ENCODE measurements around the gene ZNF148.

Gene ZNF148

GRCh38 chr3:125386811-125387210, 11.7 kb upstream of the ZNF148 start:
- no peak for ATAC-seq
- DNase-seq (ENCODE audit: low spot score in 2 of 2): no peak
- Mint-ChIP-seq H3K27ac (no peak overlapping the region), H3K4me1 (peaks cover 13% of the 10 kb centered on the region), H3K36me3 (no peaks in the 10 kb centered on the region), H3K9me3 (no peaks in the 10 kb centered on the region), H3K4me3 (no peak overlapping the region)

DNA sequence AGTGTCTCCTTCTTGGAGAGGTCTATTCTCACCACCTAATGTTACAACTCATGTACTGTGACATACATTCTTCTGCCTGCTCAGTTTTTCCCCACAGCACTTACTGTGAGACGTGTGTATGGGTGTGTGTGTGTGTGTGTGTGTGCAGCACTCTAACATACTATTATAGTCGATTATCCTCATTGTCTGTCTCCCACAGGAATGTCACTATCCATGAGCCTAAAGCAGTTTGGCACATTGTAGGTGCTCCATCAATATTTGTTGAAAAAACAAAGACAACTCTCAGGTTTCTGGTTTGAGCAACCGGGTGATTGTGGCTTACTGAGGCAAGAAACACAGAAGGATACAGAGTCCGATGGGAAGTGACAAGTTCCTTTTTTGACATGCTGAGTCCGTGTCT, 8.6 kb upstream of the ZNF148 start:
- Mint-ChIP-seq H3K9me3 (no peaks in the 10 kb centered on the region), H3K27ac (no peak overlapping the region), H3K4me1 (peaks cover 9% of the 10 kb centered on the region), H3K4me3 (no peak overlapping the region), H3K36me3 (no peaks in the 10 kb centered on the region)
- ATAC-seq (no peak), DNase-seq (ENCODE audit: low spot score in 2 of 2) (no peak)

DNA sequence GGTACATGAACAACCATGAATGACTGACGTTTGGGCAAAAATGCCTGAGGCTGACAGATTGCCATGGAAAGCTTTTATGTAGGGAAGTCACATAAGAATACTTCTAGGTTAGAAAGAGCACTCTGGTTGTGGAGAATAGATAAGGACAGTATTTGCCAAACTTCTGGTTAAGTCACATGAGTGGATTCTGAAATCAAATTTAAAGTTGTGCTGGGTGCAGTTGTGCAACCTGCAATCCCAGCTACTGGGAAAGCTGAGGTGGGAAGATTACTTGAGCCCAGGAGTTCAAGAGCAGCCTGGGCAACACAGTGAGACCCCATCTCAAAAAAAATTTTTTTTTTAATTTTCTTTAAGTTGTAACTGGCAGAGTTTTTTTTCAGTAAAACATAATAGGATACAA, 7.2 kb upstream of the ZNF148 start:
- peaks cover 9% of the 10 kb centered on the region for H3K4me1 Mint-ChIP-seq
- H3K4me3 Mint-ChIP-seq: no peak overlapping the region
- no peak for DNase-seq (ENCODE audit: low spot score in 2 of 2)
- no peaks in the 10 kb centered on the region for H3K36me3 Mint-ChIP-seq
- ATAC-seq: no peak
- no peak overlapping the region for H3K27ac Mint-ChIP-seq
- no peaks in the 10 kb centered on the region for H3K9me3 Mint-ChIP-seq

DNA sequence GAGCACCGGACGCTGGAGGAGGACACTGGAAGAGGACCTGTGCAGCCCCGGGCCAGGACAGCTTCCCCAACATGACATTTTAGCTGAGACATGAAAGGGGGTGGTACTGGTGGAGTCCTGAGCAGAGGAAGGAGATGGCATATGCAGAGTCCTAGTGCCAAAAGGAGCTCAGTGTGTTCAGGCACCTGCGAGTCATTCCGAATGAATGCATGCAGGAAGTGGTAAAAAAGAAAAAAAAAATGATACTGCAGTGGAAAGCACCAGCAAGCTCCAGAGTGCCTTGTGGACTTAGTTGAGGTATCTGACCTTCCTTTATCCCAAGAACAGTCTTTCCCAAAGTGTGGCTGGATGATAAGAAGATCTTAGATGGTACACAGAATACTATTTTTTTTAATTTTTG, 6.6 kb upstream of the ZNF148 start:
- peak; percentile 84 for ATAC-seq
- Mint-ChIP-seq H3K9me3 (no peaks in the 10 kb centered on the region), H3K36me3 (no peaks in the 10 kb centered on the region), H3K27ac (no peak overlapping the region), H3K4me3 (no peak overlapping the region), H3K4me1 (peaks cover 9% of the 10 kb centered on the region)
- DNase-seq (ENCODE audit: low spot score in 2 of 2): peak; percentile 6 to 53

DNA sequence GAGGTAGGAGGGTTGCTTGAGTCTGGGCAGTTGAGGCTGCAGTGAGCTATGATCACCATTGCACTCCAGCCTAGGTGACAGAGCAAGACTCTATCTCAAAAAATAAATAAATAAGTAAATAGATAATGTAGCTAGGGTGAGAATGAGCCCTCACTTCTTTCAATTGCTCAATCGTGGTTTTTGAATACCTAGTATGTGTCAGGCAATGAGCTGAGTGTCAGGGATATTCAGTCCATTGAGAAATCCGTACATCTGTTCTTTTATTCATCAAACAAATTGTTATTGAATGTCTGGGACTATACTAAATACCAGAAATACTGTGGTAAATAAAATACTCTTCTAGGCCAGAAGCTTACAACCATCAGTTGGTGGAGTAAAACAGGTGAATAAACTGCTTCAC, 6.2 kb upstream of the ZNF148 start:
- ATAC-seq (peak; percentile 64), DNase-seq (ENCODE audit: low spot score in 2 of 2) (no peak)
- H3K4me3 Mint-ChIP-seq: no peak overlapping the region

GRCh38 chr3:125379483-125379882, 4.4 kb upstream of the ZNF148 start:
- peaks cover 21% of the 10 kb centered on the region for H3K4me1 Mint-ChIP-seq
- peaks cover 14% of the 10 kb centered on the region for H3K36me3 Mint-ChIP-seq
- H3K27ac Mint-ChIP-seq: no peak overlapping the region
- H3K9me3 Mint-ChIP-seq: no peaks in the 10 kb centered on the region
- DNase-seq (ENCODE audit: low spot score in 2 of 2) (no peak), ATAC-seq (no peak)
- no peak overlapping the region for H3K4me3 Mint-ChIP-seq

More for the DNA sequence above, 6.2 kb upstream of the ZNF148 start:
- Mint-ChIP-seq H3K4me1 (peaks cover 9% of the 10 kb centered on the region), H3K36me3 (no peaks in the 10 kb centered on the region), H3K9me3 (no peaks in the 10 kb centered on the region), H3K27ac (no peak overlapping the region)

DNA sequence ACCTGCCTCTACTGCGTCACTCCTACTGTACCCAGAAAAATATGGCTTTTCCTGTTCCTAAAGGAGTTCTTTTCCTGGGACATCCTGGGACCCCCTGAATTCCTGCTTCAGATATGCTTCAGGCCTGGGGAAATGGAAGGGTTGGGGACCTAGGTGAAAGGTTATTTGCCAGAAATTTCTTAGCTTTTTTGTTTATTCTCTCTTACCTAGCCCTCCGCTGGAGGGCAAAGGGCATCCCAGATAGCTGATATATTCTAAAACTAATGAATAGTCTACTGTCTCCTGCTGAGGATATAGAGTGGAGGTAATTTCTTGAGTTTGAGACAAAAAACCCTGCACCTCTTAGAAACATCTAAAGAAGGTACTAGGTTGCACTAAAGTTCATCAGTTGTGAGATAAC, 3.6 kb upstream of the ZNF148 start:
- Mint-ChIP-seq H3K4me1 (peaks cover 29% of the 10 kb centered on the region), H3K36me3 (peaks cover 15% of the 10 kb centered on the region), H3K4me3 (no peak overlapping the region), H3K27ac (no peak overlapping the region), H3K9me3 (no peaks in the 10 kb centered on the region)
- no peak for ATAC-seq
- no peak for DNase-seq (ENCODE audit: low spot score in 2 of 2)

DNA sequence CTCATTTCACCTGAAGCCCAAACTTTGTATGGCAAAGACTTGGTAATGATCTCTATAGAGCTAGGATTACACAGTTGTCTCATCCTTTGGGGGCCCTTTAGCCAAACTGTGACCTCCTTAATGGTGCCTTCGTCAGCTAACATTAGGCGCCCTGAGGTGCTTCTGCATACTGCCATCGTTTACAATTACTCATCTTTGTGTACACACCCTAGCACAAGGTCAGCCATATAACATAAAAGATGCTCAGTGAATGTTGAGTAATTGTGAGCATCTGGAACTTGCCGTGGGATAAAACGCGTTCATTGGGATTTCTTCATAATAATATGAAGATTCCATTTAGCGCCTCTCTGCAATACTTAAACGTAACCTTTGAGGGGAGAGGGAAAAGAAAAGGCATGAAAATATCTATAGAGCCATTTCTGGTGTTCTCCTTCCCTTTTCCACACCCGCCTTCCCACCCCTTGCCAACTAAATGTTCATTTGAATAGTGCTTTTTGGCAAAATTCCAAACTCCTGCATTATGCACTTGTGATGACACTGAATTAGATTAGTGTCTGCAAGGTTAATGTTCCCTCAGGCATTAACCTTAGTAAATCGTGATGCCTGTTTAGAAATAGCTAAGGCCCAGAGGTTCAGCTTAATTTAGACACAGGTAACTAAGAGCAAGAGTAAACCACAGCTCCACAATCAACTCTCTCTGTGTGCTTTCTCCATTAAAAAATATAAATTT, 990 bp upstream of the ZNF148 start:
- peaks cover 37% of the 10 kb centered on the region for H3K4me1 Mint-ChIP-seq
- no peaks in the 10 kb centered on the region for H3K9me3 Mint-ChIP-seq
- no peak for DNase-seq (ENCODE audit: low spot score in 2 of 2)
- no peak for ATAC-seq
- peak overlapping the region; percentile 99 for H3K27ac Mint-ChIP-seq
- peak overlapping the region; percentile 92 for H3K4me3 Mint-ChIP-seq
- peaks cover 32% of the 10 kb centered on the region for H3K36me3 Mint-ChIP-seq

DNA sequence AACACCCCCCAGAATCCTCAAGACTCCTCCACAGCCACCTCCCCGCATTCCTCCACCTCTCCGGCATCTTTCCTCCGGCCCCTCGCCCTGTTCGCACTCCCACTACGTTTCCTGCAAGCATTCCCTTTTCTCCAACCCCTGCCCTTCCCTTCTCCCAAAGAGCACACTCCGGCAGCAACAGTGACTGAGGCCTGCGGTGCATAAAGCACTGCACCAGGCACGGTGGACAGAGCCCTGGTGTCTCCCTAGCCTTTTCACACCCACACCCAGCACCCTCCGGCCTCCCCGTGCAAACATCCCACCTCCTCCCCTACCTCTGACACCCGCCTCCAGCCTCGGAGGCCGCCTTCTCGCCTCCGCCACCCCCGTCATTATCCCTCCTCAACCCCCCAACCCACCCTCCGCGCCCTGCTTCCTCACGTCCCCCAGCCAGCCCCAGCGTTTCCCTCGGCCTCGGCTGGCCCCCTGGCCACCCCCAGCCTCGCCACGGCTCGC, 577 bp downstream of the ZNF148 start:
- peak; percentile 58 for ATAC-seq
- H3K27ac Mint-ChIP-seq: peak overlapping the region; percentile 99
- peak; percentile 6 to 74 for DNase-seq (ENCODE audit: low spot score in 2 of 2)
- H3K9me3 Mint-ChIP-seq: no peaks in the 10 kb centered on the region
- H3K36me3 Mint-ChIP-seq: peaks cover 35% of the 10 kb centered on the region
- peaks cover 50% of the 10 kb centered on the region for H3K4me1 Mint-ChIP-seq
- peak overlapping the region; percentile 92 for H3K4me3 Mint-ChIP-seq

DNA sequence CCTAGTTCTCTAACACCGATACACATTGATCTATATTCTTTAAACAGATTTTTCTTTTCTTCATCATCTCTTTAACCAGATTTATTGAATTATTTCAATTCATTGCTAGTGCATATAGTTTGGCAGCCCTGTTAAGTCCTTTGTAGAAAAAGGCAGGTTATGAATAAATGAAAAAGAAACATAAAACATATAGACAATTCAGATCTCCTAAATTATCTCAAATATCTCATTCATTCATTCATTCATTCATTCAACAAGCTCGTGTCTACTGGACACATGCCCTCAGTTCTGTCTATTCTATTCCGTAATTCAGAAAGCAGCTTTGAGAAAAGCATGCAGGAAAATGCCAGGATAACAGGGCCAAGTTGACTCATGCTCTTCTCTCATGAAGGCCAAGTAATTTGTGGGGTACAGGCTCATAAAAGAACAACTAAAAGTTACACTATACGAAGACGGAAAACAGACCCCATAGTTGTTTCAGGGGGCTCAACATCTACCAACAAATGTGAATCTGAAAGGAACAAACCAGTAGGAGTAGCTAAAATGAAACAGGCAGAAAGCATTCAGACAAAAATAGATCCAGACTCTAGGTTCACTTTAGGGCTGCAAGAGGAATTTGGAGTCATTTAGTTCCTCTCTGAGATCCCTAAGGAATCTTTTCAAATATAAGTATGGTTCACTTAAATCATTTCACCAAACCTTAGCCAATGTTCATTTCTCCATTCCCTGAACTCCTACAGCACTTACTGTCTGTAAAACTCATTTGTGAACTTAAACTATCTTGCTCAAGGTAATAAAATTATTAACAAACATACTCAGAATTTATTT, 7.5 kb downstream of the ZNF148 start:
- Mint-ChIP-seq H3K27ac (no peak overlapping the region), H3K4me3 (no peak overlapping the region), H3K9me3 (no peaks in the 10 kb centered on the region), H3K36me3 (peaks cover 31% of the 10 kb centered on the region), H3K4me1 (peaks cover 72% of the 10 kb centered on the region)
- no peak for ATAC-seq
- no peak for DNase-seq (ENCODE audit: low spot score in 2 of 2)

DNA sequence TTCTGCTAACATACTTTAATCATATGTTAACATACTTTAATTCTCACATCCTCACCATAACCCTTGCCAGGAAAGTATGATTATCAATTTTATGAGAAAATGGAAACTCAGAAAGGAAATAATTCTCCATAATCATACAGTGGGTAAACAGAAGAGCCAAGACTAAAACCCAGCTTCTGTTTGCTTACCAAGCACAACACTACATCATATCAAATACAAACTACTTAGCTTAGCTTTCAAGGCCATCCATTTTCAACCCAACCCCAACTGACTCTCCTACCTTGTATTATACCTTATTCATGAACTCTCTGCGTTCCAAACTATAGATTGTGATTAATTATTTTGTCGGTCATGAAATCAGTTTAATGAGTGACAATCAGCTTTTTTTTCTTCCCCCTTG, 9.0 kb downstream of the ZNF148 start:
- Mint-ChIP-seq H3K4me3 (no peak overlapping the region), H3K9me3 (no peaks in the 10 kb centered on the region), H3K27ac (no peak overlapping the region), H3K36me3 (peaks cover 16% of the 10 kb centered on the region), H3K4me1 (peaks cover 75% of the 10 kb centered on the region)
- ATAC-seq (no peak), DNase-seq (ENCODE audit: low spot score in 2 of 2) (no peak)

DNA sequence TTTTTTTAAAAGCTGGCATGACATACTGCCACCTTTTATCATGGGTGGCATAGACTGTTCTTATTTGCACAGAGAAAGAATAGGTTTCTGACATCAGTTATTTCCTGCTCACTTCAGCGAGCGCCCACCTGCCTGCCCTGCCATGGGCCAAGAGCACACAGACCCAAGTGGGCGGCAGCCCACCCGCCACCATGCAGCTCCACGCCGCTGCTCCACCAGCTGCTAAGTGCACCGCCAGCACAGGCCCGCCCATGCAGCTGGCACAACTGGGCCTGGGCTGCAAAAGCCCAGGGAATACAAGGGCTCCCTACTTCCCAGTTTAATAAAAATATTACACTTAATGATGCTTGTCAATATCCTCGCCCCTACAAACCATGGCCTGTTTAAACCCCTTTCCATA, 15.4 kb downstream of the ZNF148 start:
- DNase-seq (ENCODE audit: low spot score in 2 of 2) (no peak), ATAC-seq (no peak)
- no peak overlapping the region for H3K27ac Mint-ChIP-seq

GRCh38 chr3:125358923-125359322, 16.2 kb downstream of the ZNF148 start:
- DNase-seq (ENCODE audit: low spot score in 2 of 2): no peak
- no peak overlapping the region for H3K4me3 Mint-ChIP-seq
- H3K4me1 Mint-ChIP-seq: peaks cover 79% of the 10 kb centered on the region
- no peaks in the 10 kb centered on the region for H3K36me3 Mint-ChIP-seq
- ATAC-seq: no peak
- H3K27ac Mint-ChIP-seq: no peak overlapping the region
- H3K9me3 Mint-ChIP-seq: no peaks in the 10 kb centered on the region

More for the DNA sequence above, 15.4 kb downstream of the ZNF148 start:
- H3K4me3 Mint-ChIP-seq: no peak overlapping the region
- no peaks in the 10 kb centered on the region for H3K9me3 Mint-ChIP-seq
- H3K36me3 Mint-ChIP-seq: no peaks in the 10 kb centered on the region
- peaks cover 78% of the 10 kb centered on the region for H3K4me1 Mint-ChIP-seq

DNA sequence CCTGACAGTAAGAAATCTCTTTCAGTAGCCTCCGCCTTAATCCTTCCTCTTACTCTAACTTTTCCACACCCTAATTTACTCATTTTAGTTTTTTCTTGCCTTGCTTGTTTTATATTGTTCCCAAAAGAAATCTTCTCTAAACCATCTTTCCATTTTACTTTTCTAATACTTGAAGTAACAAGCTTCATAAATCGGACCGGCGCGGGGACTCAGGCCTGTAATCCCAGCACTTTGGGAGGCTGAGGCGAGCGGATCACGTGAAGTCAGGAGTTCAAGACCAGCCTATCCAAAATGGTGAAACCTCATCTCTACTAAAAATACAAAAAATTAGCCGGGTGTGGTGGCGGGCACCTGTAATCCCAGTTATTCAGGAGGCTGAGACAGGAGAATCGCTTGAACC, 17.3 kb downstream of the ZNF148 start:
- H3K4me1 Mint-ChIP-seq: peaks cover 75% of the 10 kb centered on the region

GRCh38 chr3:125357032-125357658, 18.0 kb downstream of the ZNF148 start:
- Mint-ChIP-seq H3K36me3 (no peaks in the 10 kb centered on the region), H3K4me1 (peaks cover 75% of the 10 kb centered on the region), H3K9me3 (no peaks in the 10 kb centered on the region), H3K4me3 (peak overlapping the region; percentile 63), H3K27ac (peak overlapping the region; percentile 15)
- DNase-seq (ENCODE audit: low spot score in 2 of 2): peak in 1 of 2 donors; percentile 9
- ATAC-seq: peak; percentile 94

More for the DNA sequence above, 17.3 kb downstream of the ZNF148 start:
- Mint-ChIP-seq H3K4me3 (peak overlapping the region; percentile 63), H3K9me3 (no peaks in the 10 kb centered on the region), H3K36me3 (no peaks in the 10 kb centered on the region), H3K27ac (peak overlapping the region; percentile 15)
- no peak for DNase-seq (ENCODE audit: low spot score in 2 of 2)
- ATAC-seq: no peak

Measured in stimulated activated effector memory CD8-positive, alpha-beta T cell treated with anti-CD3 and anti-CD28 coated beads, Interleukin-12 subunit alpha, Interleukin-12 subunit beta, amount 100 ng/mL, for 72 hours (primary cell).